HG02973 (cell line): ENCODE results near the gene PLEKHA3.
"Not testable (repeated sequence)": the region's sequence is repeated elsewhere in the genome, so short reads cannot be mapped to it uniquely, and the experiment has no call there.

Experiments
- ATAC-seq: cut with Tn5 transposase; IDR thresholded peaks from one replicate; pipeline ENCODE4 v1.9.1; 2021; ENCODE audit warnings: moderate library complexity; ENCODE audit not compliant: unreplicated experiment

Gene PLEKHA3

GRCh38 chr2:178522950-178523595 lies 42.8 kb downstream of the PLEKHA3 start:
- ATAC-seq, result peak; percentile 94

- peak; percentile 18 for ATAC-seq
These were observed 43.4 kb downstream of the PLEKHA3 start for GRCh38 chr2:178523596-178524134.

- ATAC-seq, result not testable (repeated sequence)
These were observed 44.8 kb downstream of the PLEKHA3 start for GRCh38 chr2:178525010-178525409.

GRCh38 chr2:178525460-178525859 lies 45.2 kb downstream of the PLEKHA3 start:
- ATAC-seq, result not testable (repeated sequence)

- no peak for ATAC-seq
These were observed 46.0 kb downstream of the PLEKHA3 start for GRCh38 chr2:178526256-178526655.

GRCh38 chr2:178527592-178527991 lies 47.3 kb downstream of the PLEKHA3 start:
- no peak for ATAC-seq

- ATAC-seq, result no peak
These were observed 48.4 kb downstream of the PLEKHA3 start for GRCh38 chr2:178528647-178529046.

GRCh38 chr2:178529194-178529593 lies 48.9 kb downstream of the PLEKHA3 start:
- ATAC-seq, result no peak

GRCh38 chr2:178530131-178530530 lies 49.9 kb downstream of the PLEKHA3 start:
- no peak for ATAC-seq

GRCh38 chr2:178530625-178531142 lies 50.4 kb downstream of the PLEKHA3 start:
- peak; percentile 96 for ATAC-seq

- ATAC-seq, result no peak
These were observed 50.9 kb downstream of the PLEKHA3 start for GRCh38 chr2:178531168-178531567.

GRCh38 chr2:178536037-178536436 lies 55.8 kb downstream of the PLEKHA3 start:
- ATAC-seq, result no peak

GRCh38 chr2:178542161-178542560 lies 61.9 kb downstream of the PLEKHA3 start:
- ATAC-seq, result no peak

GRCh38 chr2:178542569-178542968 lies 62.3 kb downstream of the PLEKHA3 start:
- ATAC-seq, result no peak

GRCh38 chr2:178550352-178550751 lies 70.1 kb downstream of the PLEKHA3 start:
- ATAC-seq, result peak; percentile 53

- ATAC-seq, result no peak
These were observed 72.8 kb downstream of the PLEKHA3 start for GRCh38 chr2:178553047-178553446.
